Osteoblast (primary cell): ENCODE results near the gene ZBTB33. TPM values are rescaled to one million over a fixed set of nuclear protein-coding genes. Genes with fewer than 3 reads are reported as not detected.

Experiments used
- DNase-seq: peaks from one replicate; pipeline ENCODE4 v3.0.0; 2011; ENCODE audit warnings: low spot score, mixed read lengths; ENCODE audit not compliant: insufficient read length; ENCODE audit errors: missing footprints
- H2AFZ ChIP-seq: 2 replicates; pipeline ENCODE4 v1.6.0; 2011; ENCODE audit warnings: mild to moderate bottlenecking, low read length
- H3K27ac ChIP-seq: 2 replicates; pipeline ENCODE4 v1.5.1; 2011; ENCODE audit warnings: mild to moderate bottlenecking, low read depth, low read length, moderate library complexity
- H3K27me3 ChIP-seq: 2 replicates; pipeline ENCODE4 v1.6.0; 2012; ENCODE audit warnings: mild to moderate bottlenecking, control low read depth, inconsistent platforms, low read length, moderate library complexity; ENCODE audit not compliant: insufficient read depth
- H3K36me3 ChIP-seq: 2 replicates; pipeline ENCODE4 v1.5.1; 2011; ENCODE audit warnings: mild to moderate bottlenecking, low read length, control low read depth, moderate library complexity; ENCODE audit not compliant: insufficient read depth
- H3K4me1 ChIP-seq: 2 replicates; pipeline ENCODE4 v1.5.1; 2011; ENCODE audit warnings: mild to moderate bottlenecking, low read length, control low read depth, moderate library complexity; ENCODE audit not compliant: insufficient read depth
- H3K4me2 ChIP-seq: 2 replicates; pipeline ENCODE4 v1.6.0; 2011; ENCODE audit warnings: mild to moderate bottlenecking, low read length; ENCODE audit not compliant: insufficient read depth
- H3K4me3 ChIP-seq: fragments of 200-600 bp; sonication (generic); 3 replicates; pipeline ENCODE4 v1.5.1; 2012; ENCODE audit warnings: mild to moderate bottlenecking, low read length, inconsistent platforms; ENCODE audit not compliant: insufficient read depth
- H3K79me2 ChIP-seq: 2 replicates; pipeline ENCODE4 v1.6.0; 2012; ENCODE audit warnings: mild to moderate bottlenecking, low read length, control low read depth, inconsistent platforms; ENCODE audit not compliant: insufficient read depth
- H3K9me3 ChIP-seq: 2 replicates; pipeline ENCODE4 v1.5.1; 2011; ENCODE audit warnings: low read depth, low read length, control low read depth
- H4K20me1 ChIP-seq: 2 replicates; pipeline ENCODE4 v1.6.0; 2012; ENCODE audit warnings: mild to moderate bottlenecking, low read length, control low read depth; ENCODE audit not compliant: insufficient read depth
- CTCF ChIP-seq: IDR thresholded peaks from 2 replicates; pipeline ENCODE4 v1.5.1; 2011; ENCODE audit warnings: mild to moderate bottlenecking, low read depth, low read length, moderate library complexity; ENCODE audit errors: extremely low read depth
- total RNA-seq: library from RNA; depleted of rRNA; stranded (reverse); fragments of >200 nt; gene quantifications from 2 replicates; pipeline ENCODE4 v1.2.3, GENCODE V29; 2012

The ZBTB33 gene
- total RNA-seq, 1 donor = 19.2 TPM

- no peaks in the 10 kb centered on the region for H4K20me1 ChIP-seq
- TF ChIP-seq CTCF = no peak
These were observed 42.4 kb downstream of the ZBTB33 start for GRCh38 chrX:120293015-120293414.

GRCh38 chrX:120294651-120295050 lies 44.0 kb downstream of the ZBTB33 start:
- H3K79me2 ChIP-seq = no peaks in the 10 kb centered on the region
- H3K27ac ChIP-seq = no peak overlapping the region
- no peaks in the 10 kb centered on the region for H4K20me1 ChIP-seq
- no peaks in the 10 kb centered on the region for H3K4me1 ChIP-seq
- no peaks in the 10 kb centered on the region for H3K36me3 ChIP-seq
- H3K9me3 ChIP-seq = no peaks in the 10 kb centered on the region
- no peak for DNase-seq
- no peak for TF ChIP-seq CTCF
- H3K27me3 ChIP-seq = no peaks in the 10 kb centered on the region
- H3K4me3 ChIP-seq = no peak overlapping the region
- H2AFZ ChIP-seq = no peak overlapping the region
- H3K4me2 ChIP-seq = no peak overlapping the region

More at GRCh38 chrX:120293015-120293414, 42.4 kb downstream of the ZBTB33 start:
- no peak overlapping the region for H3K4me3 ChIP-seq
- H3K4me1 ChIP-seq = no peaks in the 10 kb centered on the region
- no peak for DNase-seq
- H3K36me3 ChIP-seq = no peaks in the 10 kb centered on the region
- no peak overlapping the region for H2AFZ ChIP-seq
- no peak overlapping the region for H3K4me2 ChIP-seq
- no peak overlapping the region for H3K27ac ChIP-seq
- H3K79me2 ChIP-seq = no peaks in the 10 kb centered on the region
- no peaks in the 10 kb centered on the region for H3K9me3 ChIP-seq
- H3K27me3 ChIP-seq = no peaks in the 10 kb centered on the region

GRCh38 chrX:120297923-120298322 lies 47.3 kb downstream of the ZBTB33 start:
- Histone ChIP-seq H3K4me3 (no peak overlapping the region), H3K4me2 (no peak overlapping the region), H3K4me1 (no peaks in the 10 kb centered on the region), H2AFZ (no peak overlapping the region), H3K79me2 (no peaks in the 10 kb centered on the region), H3K36me3 (no peaks in the 10 kb centered on the region), H4K20me1 (no peaks in the 10 kb centered on the region), H3K27ac (no peak overlapping the region), H3K27me3 (peaks cover 4% of the 10 kb centered on the region), H3K9me3 (no peaks in the 10 kb centered on the region)
- TF ChIP-seq CTCF = no peak
- DNase-seq = no peak

- Histone ChIP-seq H3K9me3 (no peaks in the 10 kb centered on the region), H3K27me3 (peaks cover 10% of the 10 kb centered on the region), H3K4me2 (no peak overlapping the region), H2AFZ (no peak overlapping the region), H3K4me3 (no peak overlapping the region), H3K36me3 (no peaks in the 10 kb centered on the region), H4K20me1 (no peaks in the 10 kb centered on the region), H3K79me2 (no peaks in the 10 kb centered on the region), H3K27ac (no peak overlapping the region), H3K4me1 (no peaks in the 10 kb centered on the region)
- DNase-seq = no peak
- no peak for TF ChIP-seq CTCF
These were observed 49.3 kb downstream of the ZBTB33 start for GRCh38 chrX:120299928-120300327.
